NCI-H1930 (cell line): ENCODE measurements around the gene KMT2C.

Experiments used
- DNase-seq, 2 experiments: peaks; one replicate each; lab custom pipeline; 2025; lab: John Stamatoyannopoulos, UW

KMT2C gene

DNA sequence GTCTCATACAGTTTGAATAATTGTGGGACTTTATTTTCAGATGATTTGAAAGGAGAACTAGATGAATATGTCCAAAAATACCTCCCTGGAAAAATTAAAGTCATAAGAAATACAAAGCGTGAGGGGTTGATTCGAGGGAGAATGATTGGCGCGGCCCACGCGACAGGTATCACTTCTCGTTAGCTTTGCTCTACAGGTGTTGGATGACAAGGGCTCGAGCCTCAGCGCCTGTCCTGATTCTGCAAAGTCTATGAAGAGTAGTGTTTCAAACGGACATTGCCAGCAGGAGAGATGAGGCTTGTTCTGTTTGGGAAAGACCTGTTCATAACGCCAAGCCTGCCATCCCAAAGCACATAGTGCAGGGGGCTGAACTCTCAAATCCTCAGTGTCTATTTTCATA lies 330.6 kb downstream of the KMT2C start:
- DNase-seq, result no peak

DNA sequence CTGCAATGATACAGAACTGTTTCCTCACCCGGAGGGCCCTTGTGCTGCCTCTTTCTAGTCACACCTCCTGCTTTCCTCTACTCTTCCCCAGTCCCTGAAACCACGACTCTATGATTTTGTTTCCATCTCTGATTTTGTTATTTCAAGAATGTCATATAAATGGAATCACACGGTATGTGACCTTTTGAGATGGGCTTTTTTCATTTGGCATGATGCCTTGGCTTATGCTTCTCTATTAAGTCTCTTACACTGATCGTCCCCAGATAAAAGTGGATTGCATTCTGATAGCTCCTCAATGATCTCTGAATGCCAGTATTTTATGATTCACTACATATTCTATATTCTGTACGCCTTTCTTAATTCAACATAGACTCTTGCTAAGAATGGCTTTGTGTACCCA lies 332.1 kb downstream of the KMT2C start:
- DNase-seq, result no peak

DNA sequence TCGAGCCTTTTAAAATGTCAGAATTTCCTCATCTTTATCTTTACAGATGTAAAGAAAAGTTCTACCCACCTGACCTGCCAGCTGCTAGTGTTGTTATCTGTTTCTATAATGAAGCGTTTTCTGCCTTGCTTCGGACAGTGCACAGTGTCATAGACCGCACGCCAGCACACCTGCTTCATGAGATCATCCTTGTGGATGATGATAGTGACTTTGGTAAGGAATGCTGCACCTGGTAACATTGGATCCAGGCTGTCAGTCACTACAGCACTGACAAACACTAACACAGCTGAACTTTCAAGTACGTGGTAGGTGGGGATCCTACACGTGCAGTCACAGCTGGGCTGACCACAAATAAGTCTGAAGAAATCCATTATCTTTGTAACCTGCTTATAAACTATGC lies 332.7 kb downstream of the KMT2C start:
- DNase-seq, result no peak

DNA sequence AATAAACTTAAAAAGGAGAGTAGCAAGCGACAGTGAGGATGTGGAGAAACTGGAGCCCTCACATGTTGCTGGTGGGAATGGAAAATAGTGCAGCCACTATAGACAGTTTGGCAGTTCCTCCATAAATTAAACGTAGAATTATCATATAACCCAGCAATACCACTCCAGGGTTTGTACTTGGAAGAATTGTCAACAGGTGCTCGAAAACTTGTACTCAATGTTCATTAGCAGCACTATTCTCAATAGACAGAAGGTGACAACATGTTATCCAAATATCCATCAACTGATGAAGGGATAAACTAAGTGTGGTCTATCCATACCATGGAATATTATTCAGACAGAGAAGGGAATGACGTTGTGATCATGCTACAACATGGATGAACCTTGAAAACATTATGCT lies 338.5 kb downstream of the KMT2C start:
- DNase-seq, result no peak

DNA sequence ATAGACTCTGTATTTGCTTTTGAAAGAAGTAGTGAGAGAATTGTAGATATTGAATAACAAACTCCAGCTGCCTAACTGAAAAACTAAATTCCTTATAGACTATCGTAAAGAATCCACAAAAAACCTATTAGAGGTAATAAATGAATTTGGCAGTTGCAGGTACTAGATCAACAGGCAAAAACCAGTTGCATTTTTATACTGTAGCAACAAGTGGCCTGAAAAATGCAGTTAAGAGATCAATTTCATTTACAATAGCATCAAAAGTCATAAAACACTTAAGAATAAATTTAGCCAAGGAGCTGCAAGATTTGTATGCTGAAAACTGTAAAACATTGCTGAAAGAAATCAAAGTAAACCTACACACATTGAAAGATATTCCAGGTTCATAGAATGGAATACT lies 340.0 kb downstream of the KMT2C start:
- DNase-seq, result no peak

DNA sequence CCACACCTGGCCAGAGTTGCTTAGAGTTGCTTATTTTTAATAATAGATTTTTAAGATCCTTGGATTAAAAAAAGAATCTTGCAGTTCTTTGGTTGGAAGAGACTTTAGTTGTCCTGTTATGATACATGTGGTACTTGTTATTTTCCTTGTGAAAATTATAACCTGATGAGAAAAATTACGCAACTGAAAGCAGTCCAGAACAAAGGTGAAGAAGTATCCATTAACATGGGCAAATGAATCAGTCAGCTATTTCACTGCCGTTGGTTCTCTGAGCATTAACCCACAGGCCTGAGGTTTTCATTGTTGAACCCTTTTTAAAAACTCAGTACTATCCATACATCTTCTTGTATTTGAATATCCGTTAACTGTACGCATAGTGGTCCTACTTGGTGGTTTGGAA lies 342.1 kb downstream of the KMT2C start:
- no peak for DNase-seq

DNA sequence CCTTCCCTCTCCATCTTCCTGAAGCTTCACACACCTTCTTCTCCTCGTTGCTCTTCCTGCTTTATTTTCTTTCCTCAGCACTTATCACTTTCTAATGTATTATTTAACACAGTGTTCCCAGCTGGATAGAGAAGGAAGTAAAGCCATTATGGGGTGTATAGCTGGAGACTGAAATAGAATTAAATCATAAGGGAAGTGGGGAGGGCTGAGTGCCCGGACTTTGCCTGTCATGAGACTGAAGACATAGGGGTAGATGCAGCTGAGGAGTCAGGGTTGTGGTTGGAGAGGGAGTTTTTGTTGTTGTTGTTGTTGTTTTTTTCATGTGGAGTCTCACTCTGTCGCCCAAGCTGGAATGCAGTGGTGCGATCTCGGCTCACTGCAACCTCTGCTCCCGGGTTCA lies 345.1 kb downstream of the KMT2C start:
- no peak for DNase-seq

DNA sequence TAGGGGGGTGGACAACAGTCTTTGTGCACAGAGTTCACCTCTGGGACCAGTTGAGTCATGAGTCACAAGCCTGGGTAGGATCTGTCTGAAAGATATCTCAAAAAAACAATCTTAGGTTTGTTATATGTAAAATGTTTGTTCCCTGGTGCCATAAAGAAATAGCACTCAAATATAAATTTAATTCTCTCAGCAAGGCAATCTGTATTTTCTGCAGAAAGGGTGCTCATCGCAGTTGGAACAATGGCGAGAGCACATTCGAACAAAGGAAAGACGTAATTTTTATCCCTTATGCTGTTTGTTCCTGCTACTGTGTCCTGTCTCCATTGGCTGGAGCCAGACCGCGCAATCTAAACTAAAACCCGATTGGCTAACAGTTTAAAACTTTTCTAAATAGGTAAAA lies 346.6 kb downstream of the KMT2C start:
- DNase-seq, result no peak

DNA sequence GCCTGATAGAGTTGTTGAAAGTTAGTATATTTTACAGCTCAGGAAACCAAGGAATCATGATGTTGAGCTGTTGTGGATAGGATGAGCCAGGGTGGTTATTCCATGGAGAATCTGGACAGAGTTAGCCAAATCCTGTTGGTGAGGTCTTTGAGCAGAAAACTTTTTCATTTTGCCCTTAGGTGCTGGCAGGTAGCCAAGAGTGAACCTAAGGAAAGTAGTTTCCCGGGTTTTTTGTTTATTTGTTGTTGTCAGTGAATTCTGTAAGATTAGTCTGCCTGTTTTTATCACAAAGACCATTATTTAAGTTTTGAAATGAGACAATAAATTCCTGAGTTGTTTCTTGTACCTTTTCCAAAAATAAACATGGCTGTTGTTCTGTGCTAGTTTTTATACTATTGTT lies 349.3 kb downstream of the KMT2C start:
- no peak for DNase-seq

DNA sequence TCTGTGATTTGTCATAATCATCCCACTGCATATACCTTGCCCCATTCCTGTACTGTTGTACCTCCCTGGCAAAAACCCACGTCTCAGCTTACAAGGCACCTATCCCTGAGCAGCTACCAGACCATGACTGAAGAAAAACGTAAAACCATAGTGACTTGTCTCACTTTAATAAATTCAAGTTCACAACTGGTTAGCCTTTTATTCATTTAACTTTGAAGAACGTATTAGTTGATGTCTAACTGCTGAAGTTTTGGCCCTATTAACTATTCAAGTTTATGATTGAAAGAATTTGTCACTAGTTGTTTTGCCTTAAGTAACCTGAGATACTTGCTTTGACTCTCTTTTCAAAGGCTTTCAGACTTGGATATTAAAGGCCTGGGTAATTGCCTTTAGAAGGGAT lies 350.7 kb downstream of the KMT2C start:
- no peak for DNase-seq
